Mucosa of rectum (tissue), 2 donors: Measurements from ENCODE around the gene TTF2.

Source experiments
- H3K27ac ChIP-seq, 2 donors: one replicate each; pipeline ENCODE4 v1.7.0; 2013; ENCODE audit warnings: inconsistent platforms in 2 of 2, low read depth in 2 of 2, low read length in 2 of 2
- H3K27me3 ChIP-seq, 2 donors: one replicate each; pipeline ENCODE4 v1.7.0; 2013; ENCODE audit warnings: low read length in 2 of 2; ENCODE audit not compliant: control insufficient read depth in 2 of 2, insufficient read depth in 2 of 2
- H3K36me3 ChIP-seq, 2 donors: one replicate each; pipeline ENCODE4 v1.7.0; 2013; ENCODE audit warnings: low read length in 2 of 2; ENCODE audit not compliant: control insufficient read depth in 2 of 2, insufficient read depth in 2 of 2
- H3K4me1 ChIP-seq, 2 donors: one replicate each; pipeline ENCODE4 v1.7.0; 2013; ENCODE audit warnings: low read length in 2 of 2, mild to moderate bottlenecking in 1 of 2; ENCODE audit not compliant: control insufficient read depth in 2 of 2, insufficient read depth in 2 of 2
- H3K4me3 ChIP-seq, 2 donors: one replicate each; pipeline ENCODE4 v1.7.0; 2013; ENCODE audit warnings: low read length in 2 of 2
- H3K9ac ChIP-seq, 2 donors: one replicate each; pipeline ENCODE4 v1.7.0; 2013; ENCODE audit warnings: low read length in 2 of 2, low read depth in 1 of 2, mild to moderate bottlenecking in 1 of 2
- H3K9me3 ChIP-seq, 2 donors: one replicate each; pipeline ENCODE4 v1.7.0; 2013; ENCODE audit warnings: low read length in 2 of 2; ENCODE audit not compliant: control insufficient read depth in 2 of 2
- donor health status: healthy.
- donor health status: Normal muscosa, but diverticular disease.

Gene TTF2

DNA sequence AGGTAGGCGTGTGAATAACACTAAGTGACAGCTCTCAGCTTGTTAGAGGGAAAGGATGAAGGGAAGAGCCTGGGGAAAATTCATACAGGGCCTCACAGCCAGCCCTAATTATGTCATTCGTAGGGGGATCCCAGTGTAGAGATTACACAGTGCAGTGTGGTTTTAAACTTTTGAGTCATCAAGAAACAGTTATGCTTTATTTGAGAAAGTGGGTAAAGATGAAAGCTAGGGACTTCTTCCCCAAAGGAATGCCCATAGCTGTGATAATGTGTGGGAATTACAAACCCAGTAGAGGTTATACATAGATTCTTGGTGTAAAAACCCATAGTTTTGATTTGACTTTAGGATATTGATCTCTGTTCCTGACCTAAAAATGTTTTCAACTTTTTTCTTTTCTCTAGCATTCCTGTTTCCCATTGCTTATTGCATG lies 1.9 kb downstream of the TTF2 start:
- Histone ChIP-seq H3K9me3 (no peaks in the 10 kb centered on the region), H3K36me3 (no peaks in the 10 kb centered on the region), H3K9ac (no peak overlapping the region), H3K4me3 (no peak overlapping the region), H3K27me3 (no peaks in the 10 kb centered on the region), H3K27ac (no peak overlapping the region), H3K4me1 (peaks cover 4 to 15% of the 10 kb centered on the region in 2 donors)

DNA sequence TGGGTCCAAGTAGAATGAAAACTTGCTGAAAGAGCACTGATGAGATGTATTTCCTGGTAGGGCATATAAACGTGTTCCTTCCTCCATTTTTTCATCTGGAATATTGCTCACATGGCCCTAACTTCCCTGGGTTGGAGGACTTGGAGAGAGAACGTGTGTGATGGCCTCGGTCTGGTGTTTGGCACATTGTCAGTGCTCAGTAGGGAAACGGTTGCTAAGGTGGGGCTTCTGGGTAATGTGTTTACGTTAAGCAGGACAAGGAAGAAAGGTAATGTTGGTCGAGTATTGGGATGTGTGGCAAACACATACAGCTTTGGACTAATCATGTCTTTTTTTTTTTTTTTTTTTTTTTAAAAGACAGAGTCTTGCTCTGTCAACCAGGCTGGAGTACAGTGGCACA lies 6.2 kb downstream of the TTF2 start:
- Histone ChIP-seq H3K4me1 (peaks cover 0 to 2% of the 10 kb centered on the region in 2 donors), H3K36me3 (peaks cover 0 to 3% of the 10 kb centered on the region in 2 donors), H3K4me3 (no peak overlapping the region), H3K27ac (no peak overlapping the region), H3K27me3 (no peaks in the 10 kb centered on the region), H3K9me3 (no peaks in the 10 kb centered on the region), H3K9ac (no peak overlapping the region)

DNA sequence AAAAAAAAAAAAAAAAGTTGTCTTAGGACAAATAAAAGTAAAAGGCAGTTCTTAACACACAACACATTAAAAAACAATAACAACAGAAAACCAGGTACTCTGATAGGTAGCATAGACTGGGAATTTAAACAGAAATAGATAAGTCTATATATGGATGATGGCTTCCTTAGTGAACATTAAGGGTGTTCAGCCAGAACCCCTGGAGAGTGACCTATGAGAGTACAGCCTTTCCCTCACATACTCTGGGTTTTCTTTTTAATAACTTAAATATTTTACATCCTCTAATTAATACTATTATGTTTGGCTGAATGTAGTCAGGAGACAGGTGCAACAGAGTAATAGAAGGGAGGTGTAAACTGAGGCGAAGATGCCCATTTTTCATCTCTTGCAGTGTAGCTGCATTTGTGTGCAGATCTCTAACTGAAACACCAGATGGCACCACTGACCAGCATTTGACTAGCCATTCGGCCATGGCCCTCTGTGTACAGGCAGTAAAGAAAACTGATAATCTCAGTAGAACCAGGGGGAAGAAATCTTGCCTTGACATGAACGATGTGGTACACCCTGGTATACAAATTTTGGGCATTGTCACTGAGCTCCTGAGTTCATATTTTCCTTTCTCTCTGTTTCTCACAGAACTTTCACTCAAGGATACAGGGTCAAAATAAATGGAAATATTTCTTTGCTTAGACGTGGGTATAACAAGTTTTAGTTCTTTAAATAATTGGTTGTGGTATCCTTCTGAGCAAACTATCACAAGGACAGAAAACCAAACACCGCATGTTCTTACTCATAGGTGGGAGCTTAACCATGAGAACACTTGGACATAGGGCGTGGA lies 7.6 kb downstream of the TTF2 start:
- peaks cover 0 to 2% of the 10 kb centered on the region in 2 donors for H3K4me1 ChIP-seq
- H3K27me3 ChIP-seq = no peaks in the 10 kb centered on the region
- no peak overlapping the region for H3K4me3 ChIP-seq
- no peaks in the 10 kb centered on the region for H3K9me3 ChIP-seq
- H3K9ac ChIP-seq = no peak overlapping the region
- peaks cover 0 to 3% of the 10 kb centered on the region in 2 donors for H3K36me3 ChIP-seq
- H3K27ac ChIP-seq = no peak overlapping the region

DNA sequence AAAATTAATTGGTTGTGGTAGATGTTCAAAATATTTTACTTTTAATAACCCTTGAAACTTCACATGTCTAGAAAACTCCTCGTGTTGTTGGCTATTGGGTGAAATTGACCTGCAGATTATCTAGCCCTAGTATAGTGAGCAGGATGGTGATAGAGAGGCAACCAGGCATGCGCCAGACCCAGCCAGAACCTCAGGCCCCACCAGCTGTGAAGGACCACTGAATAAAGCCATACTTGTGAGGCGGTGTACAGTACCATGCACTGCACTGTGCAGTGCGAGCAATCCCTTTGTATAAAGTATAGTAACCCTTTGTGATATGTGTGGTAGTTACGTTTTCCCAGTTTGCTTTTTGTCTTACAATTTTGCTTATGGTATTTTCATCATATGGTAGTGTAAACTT lies 8.5 kb downstream of the TTF2 start:
- Histone ChIP-seq H3K4me1 (peaks cover 0 to 2% of the 10 kb centered on the region in 2 donors), H3K9ac (no peak overlapping the region), H3K4me3 (no peak overlapping the region), H3K27me3 (no peaks in the 10 kb centered on the region), H3K36me3 (peaks cover 0 to 3% of the 10 kb centered on the region in 2 donors), H3K9me3 (no peaks in the 10 kb centered on the region), H3K27ac (no peak overlapping the region)

DNA sequence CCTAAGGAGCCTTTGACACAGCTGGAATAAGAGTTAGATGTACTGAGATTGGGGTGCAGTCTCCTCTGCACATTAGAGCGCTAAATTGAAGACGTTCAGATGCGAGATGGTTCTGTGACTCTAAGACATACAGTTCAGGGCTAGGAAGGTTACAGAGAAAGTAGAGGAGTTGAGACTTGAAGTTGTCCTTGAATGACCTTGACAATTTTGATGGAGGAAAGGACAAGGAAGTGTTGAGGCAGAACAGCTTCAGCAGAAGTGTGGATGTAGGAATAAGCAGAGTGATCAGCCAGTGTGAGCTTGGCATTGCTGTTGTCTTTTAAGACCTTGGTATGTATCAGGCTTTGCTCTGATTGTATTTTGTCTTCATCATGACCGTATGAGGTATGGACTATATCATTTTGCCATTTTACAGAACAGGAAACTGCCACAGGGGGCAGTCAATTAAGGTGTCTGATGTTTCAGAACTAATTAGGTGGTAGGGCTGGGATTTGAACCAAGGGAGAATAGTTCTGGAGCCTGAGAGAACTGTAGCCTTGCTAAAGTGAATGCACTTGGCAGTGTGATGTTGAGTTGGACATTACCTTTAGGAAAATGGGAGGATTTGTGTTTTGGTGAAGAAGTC lies 9.2 kb downstream of the TTF2 start:
- Histone ChIP-seq H3K4me3 (no peak overlapping the region), H3K9me3 (no peaks in the 10 kb centered on the region), H3K4me1 (peaks cover 0 to 2% of the 10 kb centered on the region in 2 donors), H3K9ac (no peak overlapping the region), H3K27ac (no peak overlapping the region), H3K36me3 (peaks cover 4 to 5% of the 10 kb centered on the region in 2 donors), H3K27me3 (no peaks in the 10 kb centered on the region)

DNA sequence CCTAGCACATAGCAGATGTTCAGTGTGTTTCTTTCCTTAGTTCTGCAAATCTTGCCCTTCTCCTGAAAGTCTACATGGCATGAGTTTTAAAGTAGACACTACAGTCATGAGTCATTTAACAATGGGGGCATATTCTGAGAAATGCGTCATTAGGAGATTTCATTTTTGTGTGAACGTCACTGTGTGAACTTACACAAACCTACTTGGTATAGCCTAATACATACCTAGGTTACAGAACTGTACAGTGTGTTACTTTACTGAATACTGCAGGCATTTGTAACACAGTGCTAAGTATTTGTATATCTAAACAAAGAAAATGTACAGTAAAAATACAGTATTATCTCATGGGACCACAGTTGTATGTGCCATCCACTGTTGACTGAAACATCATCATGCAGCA lies 10.0 kb downstream of the TTF2 start:
- H3K9me3 ChIP-seq = no peaks in the 10 kb centered on the region
- no peak overlapping the region for H3K27ac ChIP-seq
- no peaks in the 10 kb centered on the region for H3K27me3 ChIP-seq
- H3K9ac ChIP-seq = no peak overlapping the region
- H3K36me3 ChIP-seq = peaks cover 8 to 10% of the 10 kb centered on the region in 2 donors
- peaks cover 0 to 2% of the 10 kb centered on the region in 2 donors for H3K4me1 ChIP-seq
- no peak overlapping the region for H3K4me3 ChIP-seq

DNA sequence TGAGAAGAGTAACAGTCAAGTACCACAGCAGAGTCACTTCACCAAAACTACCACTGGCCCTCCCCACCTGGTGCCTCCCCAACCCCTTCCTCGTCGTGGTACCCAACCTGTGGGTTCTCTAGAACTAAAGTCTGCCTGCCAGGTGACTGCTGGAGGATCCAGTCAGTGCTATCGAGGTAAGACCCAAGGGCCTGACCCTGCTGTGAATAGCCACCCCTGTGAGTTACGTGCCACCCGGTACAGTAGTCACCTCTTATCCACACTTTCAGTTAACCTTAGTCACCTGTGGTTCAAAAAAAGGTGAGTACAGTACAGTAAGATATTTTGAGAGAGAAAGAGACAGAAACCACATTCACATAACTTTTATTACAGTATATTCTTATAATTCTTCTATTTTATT lies 16.5 kb downstream of the TTF2 start:
- Histone ChIP-seq H3K36me3 (peaks cover 49 to 54% of the 10 kb centered on the region in 2 donors), H3K4me3 (no peak overlapping the region)

DNA sequence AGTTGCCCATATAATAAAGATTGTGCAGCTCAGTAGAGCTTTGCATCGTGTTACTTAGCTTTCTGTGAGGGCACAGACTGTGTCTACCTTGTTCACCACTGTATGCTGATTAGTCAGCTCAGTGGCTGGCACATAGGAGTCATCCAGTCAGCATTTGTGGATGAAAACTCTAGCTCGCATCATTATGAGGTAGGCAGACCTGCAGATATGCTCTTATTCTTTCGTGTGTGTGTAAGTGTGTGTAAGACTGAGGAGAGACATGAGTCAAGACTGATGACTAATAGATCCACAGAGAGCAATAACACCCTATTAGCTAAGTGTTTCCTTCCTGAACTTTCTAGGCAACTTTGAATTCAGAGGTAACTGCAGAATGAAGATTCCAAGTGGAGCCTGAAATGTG lies 17.1 kb downstream of the TTF2 start:
- Histone ChIP-seq H3K27me3 (no peaks in the 10 kb centered on the region), H3K9ac (no peak overlapping the region), H3K4me3 (no peak overlapping the region), H3K9me3 (no peaks in the 10 kb centered on the region), H3K36me3 (peaks cover 55 to 59% of the 10 kb centered on the region in 2 donors), H3K27ac (no peak overlapping the region), H3K4me1 (no peaks in the 10 kb centered on the region)

More for the DNA sequence above, 16.5 kb downstream of the TTF2 start:
- H3K9me3 ChIP-seq = no peaks in the 10 kb centered on the region
- no peaks in the 10 kb centered on the region for H3K4me1 ChIP-seq
- H3K9ac ChIP-seq = no peak overlapping the region
- H3K27ac ChIP-seq = no peak overlapping the region
- no peaks in the 10 kb centered on the region for H3K27me3 ChIP-seq

DNA sequence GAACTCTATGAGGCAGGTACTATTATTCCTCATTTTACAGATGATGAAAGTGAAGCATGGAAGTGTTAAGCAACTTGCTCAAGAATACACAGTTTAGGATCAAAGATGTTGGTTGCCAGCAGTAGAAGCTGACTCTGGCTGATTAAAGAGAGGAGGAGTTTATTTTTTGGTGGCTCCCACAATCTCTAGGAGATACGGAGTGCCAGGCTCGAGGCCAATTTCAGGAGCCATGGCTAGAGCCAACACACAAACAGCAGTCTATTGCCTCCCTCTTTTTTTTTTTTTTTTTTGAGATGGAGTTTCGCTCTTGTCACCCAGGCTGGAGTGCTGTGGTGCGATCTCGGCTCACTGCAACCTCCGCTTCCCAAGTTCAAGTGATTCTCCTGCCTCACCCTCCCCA lies 19.6 kb downstream of the TTF2 start:
- H3K9ac ChIP-seq = no peak overlapping the region
- no peaks in the 10 kb centered on the region for H3K27me3 ChIP-seq
- peaks cover 63 to 68% of the 10 kb centered on the region in 2 donors for H3K36me3 ChIP-seq
- no peak overlapping the region for H3K27ac ChIP-seq
- H3K4me1 ChIP-seq = no peaks in the 10 kb centered on the region
- no peak overlapping the region for H3K4me3 ChIP-seq
- no peaks in the 10 kb centered on the region for H3K9me3 ChIP-seq

DNA sequence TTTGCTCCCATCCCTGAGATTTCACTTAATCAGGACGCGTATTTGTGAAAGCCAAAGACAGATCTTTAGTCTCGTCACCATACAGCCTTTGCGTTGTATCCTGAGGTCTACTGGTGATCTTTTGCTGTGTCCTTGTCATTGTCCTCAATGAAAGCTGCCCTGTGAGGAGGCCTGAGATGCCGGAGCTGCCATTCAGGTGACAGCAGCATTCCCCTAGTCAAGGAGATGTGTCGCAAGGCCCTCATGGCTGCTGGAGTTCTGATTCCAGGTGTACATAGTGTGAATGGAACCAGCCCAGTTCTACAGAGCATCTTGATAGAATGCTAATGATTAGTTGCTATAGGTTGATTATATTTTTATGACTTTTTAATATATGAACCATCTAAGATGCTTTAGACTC lies 24.1 kb downstream of the TTF2 start:
- no peak overlapping the region for H3K27ac ChIP-seq
- H3K9me3 ChIP-seq = no peaks in the 10 kb centered on the region
- peaks cover 32 to 49% of the 10 kb centered on the region in 2 donors for H3K36me3 ChIP-seq
- no peaks in the 10 kb centered on the region for H3K4me1 ChIP-seq
- no peaks in the 10 kb centered on the region for H3K27me3 ChIP-seq
- H3K9ac ChIP-seq = no peak overlapping the region
- H3K4me3 ChIP-seq = no peak overlapping the region
